Effector memory CD8-positive, alpha-beta T cell (primary cell): ENCODE data around the gene DAG1.

Source experiments
- ATAC-seq: fragments of 150-1000 bp; cut with Tn5 transposase; replicated peaks from 2 replicates; pipeline ENCODE4 v1.10.0; 2021; ENCODE audit warnings: mild to moderate bottlenecking, moderate library complexity
- DNase-seq, 3 experiments: peaks; one replicate each; pipeline ENCODE4 v3.0.0; 2021
- H3K27ac Mint-ChIP-seq, 2 donors: one replicate each; pipeline ENCODE4 v1.8.0; 2022; ENCODE audit warnings: mild to moderate bottlenecking in 2 of 2, mixed read lengths in 2 of 2, moderate library complexity in 2 of 2
- H3K27me3 Mint-ChIP-seq, 2 donors: one replicate each; pipeline ENCODE4 v1.8.0; 2022; ENCODE audit warnings: mixed read lengths in 2 of 2
- H3K36me3 Mint-ChIP-seq: one replicate; pipeline ENCODE4 v1.8.0; 2022; ENCODE audit warnings: mild to moderate bottlenecking, moderate library complexity, mixed read lengths; ENCODE audit not compliant: insufficient read depth
- H3K4me1 Mint-ChIP-seq, 2 donors: one replicate each; pipeline ENCODE4 v1.8.0; 2022; ENCODE audit warnings: low read depth in 2 of 2, mixed read lengths in 2 of 2
- H3K4me3 Mint-ChIP-seq, 2 donors: one replicate each; pipeline ENCODE4 v1.8.0; 2022; ENCODE audit warnings: mild to moderate bottlenecking in 2 of 2, mixed read lengths in 2 of 2, moderate library complexity in 2 of 2
- H3K9me3 Mint-ChIP-seq, 2 donors: one replicate each; pipeline ENCODE4 v1.8.0; 2022; ENCODE audit warnings: mixed read lengths in 2 of 2

The DAG1 gene

DNA sequence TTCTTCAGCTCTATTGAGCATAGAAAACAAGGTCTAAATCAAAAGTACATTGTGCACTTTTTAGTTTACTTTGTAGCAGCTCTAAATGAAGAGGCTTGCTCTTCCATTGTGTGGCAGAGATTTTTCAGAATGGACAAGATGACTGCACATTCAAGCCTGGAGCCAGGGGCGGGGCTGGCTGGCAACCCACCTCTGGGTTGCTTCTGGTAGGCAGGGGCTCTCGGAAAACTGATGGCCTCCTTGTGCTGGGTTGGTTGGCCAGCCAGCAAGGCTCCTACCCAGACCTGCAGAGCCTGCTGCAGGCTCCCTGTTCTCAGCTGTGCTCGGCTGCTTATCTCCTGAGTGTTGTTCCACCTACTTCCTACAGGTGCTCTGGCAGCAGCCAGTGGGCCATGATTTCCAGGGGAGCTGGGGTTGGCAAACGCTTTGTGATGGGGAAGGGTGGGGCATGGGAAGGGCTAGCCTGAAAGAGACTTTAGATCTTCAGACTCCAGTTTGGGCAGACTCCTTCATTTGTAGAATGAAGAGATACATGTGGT, 93.0 kb downstream of the DAG1 start:
- Mint-ChIP-seq H3K9me3 (no peaks in the 10 kb centered on the region), H3K27me3 (peaks cover 30 to 56% of the 10 kb centered on the region in 2 donors), H3K27ac (no peak overlapping the region), H3K4me1 (no peaks in the 10 kb centered on the region), H3K36me3 (no peaks in the 10 kb centered on the region), H3K4me3 (no peak overlapping the region)
- ATAC-seq, result no peak
- no peak for DNase-seq

DNA sequence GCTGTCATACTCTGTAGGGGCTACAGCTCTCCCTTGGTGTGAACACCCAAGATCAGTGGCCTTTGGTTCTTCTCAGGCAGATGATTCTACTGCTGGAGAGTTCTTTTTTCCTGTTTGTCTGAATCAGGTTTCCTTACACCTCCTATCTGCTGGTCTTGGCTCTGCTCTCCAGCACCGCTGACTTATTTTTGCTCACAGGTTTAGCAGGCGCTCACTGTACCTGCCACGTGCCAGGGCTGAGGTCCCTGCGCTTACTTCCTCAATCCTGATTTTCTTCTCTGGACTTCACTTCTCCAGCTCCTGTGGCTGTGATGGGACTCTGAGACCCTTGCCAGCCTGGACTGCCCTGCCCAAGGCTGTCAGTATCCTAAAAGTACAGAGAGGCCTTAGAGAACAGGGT, 93.7 kb downstream of the DAG1 start:
- Mint-ChIP-seq H3K4me1 (no peaks in the 10 kb centered on the region), H3K36me3 (no peaks in the 10 kb centered on the region), H3K9me3 (no peaks in the 10 kb centered on the region), H3K27me3 (peaks cover 24 to 49% of the 10 kb centered on the region in 2 donors), H3K4me3 (no peak overlapping the region), H3K27ac (no peak overlapping the region)
- DNase-seq (no peak), ATAC-seq (no peak)

DNA sequence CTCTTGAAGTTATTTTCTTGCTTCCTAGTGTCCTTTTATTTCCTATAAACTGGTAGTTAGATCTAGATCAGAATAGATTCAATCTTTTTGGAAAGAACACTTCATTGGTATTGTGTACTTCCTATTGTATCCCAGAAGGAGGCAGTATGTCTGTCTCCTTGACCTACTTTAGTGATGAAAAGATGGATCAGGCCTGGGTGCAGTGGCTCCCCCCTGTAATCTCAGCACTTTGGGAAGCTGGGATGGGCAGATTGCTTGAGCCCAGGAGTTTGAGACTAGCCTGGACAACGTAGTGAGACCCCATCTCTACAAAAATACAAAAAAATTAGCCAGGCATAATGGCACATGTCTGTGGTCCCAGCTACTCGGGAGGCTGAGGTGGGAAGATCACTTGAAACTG, 96.2 kb downstream of the DAG1 start:
- Mint-ChIP-seq H3K27ac (no peak overlapping the region), H3K36me3 (no peaks in the 10 kb centered on the region), H3K27me3 (peaks cover 11 to 26% of the 10 kb centered on the region in 2 donors), H3K4me3 (no peak overlapping the region), H3K4me1 (no peaks in the 10 kb centered on the region), H3K9me3 (no peaks in the 10 kb centered on the region)
- DNase-seq, result no peak
- no peak for ATAC-seq

DNA sequence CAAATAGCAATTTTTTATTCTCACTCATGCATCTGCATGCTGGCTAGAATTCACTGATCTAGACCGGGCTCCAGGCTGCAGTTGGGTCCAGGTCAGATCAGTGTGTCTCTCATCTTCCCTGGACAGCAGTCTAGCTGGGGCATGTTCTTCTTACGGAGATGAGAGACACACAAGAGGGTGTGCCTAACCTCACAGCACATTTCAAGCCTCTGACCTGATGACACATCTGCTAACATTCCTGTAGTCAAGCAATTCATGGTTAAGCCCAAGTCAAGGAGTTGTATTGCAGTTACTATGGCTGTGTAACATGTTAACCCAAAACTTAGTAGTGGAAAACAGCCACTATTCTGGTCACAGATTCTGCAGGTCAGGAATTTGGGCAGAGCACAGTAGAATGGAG, 97.3 kb downstream of the DAG1 start:
- Mint-ChIP-seq H3K4me1 (no peaks in the 10 kb centered on the region), H3K36me3 (no peaks in the 10 kb centered on the region), H3K27me3 (peaks cover 4 to 18% of the 10 kb centered on the region in 2 donors), H3K4me3 (no peak overlapping the region), H3K27ac (no peak overlapping the region), H3K9me3 (no peaks in the 10 kb centered on the region)
- DNase-seq, result no peak
- no peak for ATAC-seq

DNA sequence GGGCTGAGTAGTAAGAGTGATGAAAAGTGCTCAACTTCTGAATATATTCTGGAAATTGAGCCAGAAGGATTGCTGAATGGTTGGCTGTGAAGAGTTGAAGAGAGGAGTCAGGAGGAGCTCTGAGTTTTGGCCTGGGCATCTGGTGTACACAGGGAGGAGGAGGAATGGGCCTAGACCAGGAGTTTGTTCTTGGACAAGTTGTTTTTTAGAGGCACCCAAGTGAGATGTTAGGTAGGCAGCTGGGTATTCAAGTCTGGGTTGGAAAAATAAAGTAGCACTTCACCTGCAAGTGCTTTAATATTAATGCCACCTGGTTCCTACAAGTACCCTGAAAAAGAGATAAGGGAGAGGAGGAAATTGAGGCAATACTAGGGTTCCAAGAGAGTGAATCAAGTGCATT, 98.9 kb downstream of the DAG1 start:
- no peak overlapping the region for H3K4me3 Mint-ChIP-seq
- no peaks in the 10 kb centered on the region for H3K9me3 Mint-ChIP-seq
- H3K36me3 Mint-ChIP-seq, result no peaks in the 10 kb centered on the region
- H3K27ac Mint-ChIP-seq, result no peak overlapping the region
- DNase-seq (no peak), ATAC-seq (no peak)
- peaks cover 0 to 14% of the 10 kb centered on the region in 2 donors for H3K27me3 Mint-ChIP-seq
- H3K4me1 Mint-ChIP-seq, result no peaks in the 10 kb centered on the region

DNA sequence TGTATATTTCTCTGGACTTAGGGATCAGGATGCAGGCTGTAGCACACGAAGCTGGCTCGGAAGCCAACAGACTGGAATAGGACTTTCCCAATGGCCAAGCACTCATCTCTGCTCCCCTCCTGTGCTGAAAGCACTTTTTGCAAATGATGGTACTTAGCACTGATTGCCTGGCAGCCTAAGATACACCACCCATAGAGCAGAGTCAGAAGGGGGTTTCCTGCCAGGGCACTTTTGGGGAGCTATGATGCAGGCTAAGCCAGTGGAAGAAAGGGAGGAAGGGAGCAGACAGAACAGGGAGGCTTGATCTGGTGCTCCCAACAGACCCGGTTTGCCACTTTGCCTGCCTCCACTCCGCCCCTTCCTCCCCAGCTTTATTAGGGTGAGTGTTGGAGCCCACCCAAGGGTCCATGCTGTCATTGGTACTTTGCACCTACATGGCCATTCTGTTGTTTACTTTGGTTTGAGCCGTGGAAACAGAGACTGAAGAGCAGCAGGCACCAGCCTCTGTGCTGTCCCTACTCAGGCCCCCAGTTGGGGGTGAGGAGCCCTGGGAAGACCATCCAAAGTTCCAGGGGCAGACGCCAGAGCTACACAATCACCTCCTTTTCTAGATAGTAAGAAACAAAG, 100.1 kb downstream of the DAG1 start:
- DNase-seq (no peak), ATAC-seq (no peak)
- Mint-ChIP-seq H3K36me3 (no peaks in the 10 kb centered on the region), H3K4me3 (no peak overlapping the region), H3K9me3 (no peaks in the 10 kb centered on the region), H3K27me3 (peaks cover 0 to 8% of the 10 kb centered on the region in 2 donors), H3K4me1 (no peaks in the 10 kb centered on the region), H3K27ac (no peak overlapping the region)

DNA sequence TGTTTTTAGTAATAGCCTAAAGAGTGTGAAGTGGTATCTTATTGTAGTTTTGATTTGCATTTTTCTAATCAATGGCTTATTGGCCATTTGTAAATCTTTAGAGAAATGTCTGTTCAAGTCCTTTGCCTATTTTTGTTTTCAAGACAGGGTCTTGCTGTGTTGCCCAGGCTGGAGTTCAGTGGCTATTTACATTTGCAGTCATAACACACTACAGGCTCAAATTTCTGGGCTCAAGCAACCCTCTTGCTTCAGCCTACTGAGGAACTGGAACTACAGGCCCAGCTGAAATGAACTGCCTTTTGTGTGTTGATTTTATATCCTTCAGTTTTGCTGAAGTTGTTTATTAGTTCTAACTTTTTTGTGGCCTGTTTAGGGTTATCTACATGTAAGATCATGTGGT, 112.1 kb downstream of the DAG1 start:
- Mint-ChIP-seq H3K4me3 (no peak overlapping the region), H3K27me3 (peaks cover 13 to 17% of the 10 kb centered on the region in 2 donors), H3K9me3 (no peaks in the 10 kb centered on the region), H3K4me1 (no peaks in the 10 kb centered on the region), H3K27ac (no peak overlapping the region), H3K36me3 (no peaks in the 10 kb centered on the region)
- DNase-seq, result no peak
- ATAC-seq, result no peak
